ENCODE data around the gene MYB. TPM values are rescaled to one million over a fixed set of nuclear protein-coding genes. Genes with fewer than 3 reads are reported as not detected.

The MYB gene
- total and polyA plus RNA-seq, 2 donors (not counting 1 experiment from before 2014, with no cell fraction given): under 0.01 to 0.16 TPM

GRCh38 chr6:135181333-135182070 is 394 bp downstream of the MYB start:
- no peaks in the 10 kb centered on the region for H3K36me3 ChIP-seq (ENCODE audit: control insufficient read depth, insufficient read depth, low read length)
- TF ChIP-seq EZH2 (IDR thresholded peaks at IDR 0.05; ENCODE audit: low read length, missing control alignments): no peak
- no peak for TF ChIP-seq CTCF (conservative IDR thresholded peaks at IDR 0.05 in 1 of 2, IDR thresholded peaks at IDR 0.05 in 1 of 2; ENCODE audit: low read depth in 1 of 2, low read length in 2 of 2)
- H3K27me3 ChIP-seq (ENCODE audit: control insufficient read depth, insufficient read depth, low read length): peaks cover 6% of the 10 kb centered on the region
- H3K4me3 ChIP-seq (replicated peaks in 1 of 4; ENCODE audit: control extremely low read depth in 1 of 4, insufficient read depth in 1 of 4, low read depth in 3 of 4, low read length in 4 of 4): peak overlapping the region; percentile 64 to 72 (median 66)
- H3K79me2 ChIP-seq (ENCODE audit: control insufficient read depth, insufficient read depth, low read length): no peaks in the 10 kb centered on the region
- H3K4me1 ChIP-seq (ENCODE audit: control insufficient read depth, extremely low read depth, insufficient read depth, low read length): peaks cover 4% of the 10 kb centered on the region
- no peaks in the 10 kb centered on the region for H4K20me1 ChIP-seq (ENCODE audit: control insufficient read depth, extremely low read depth, insufficient read depth, low read length)
- H3K9me3 ChIP-seq (ENCODE audit: control insufficient read depth, insufficient read depth, low read depth, low read length): no peaks in the 10 kb centered on the region
- peak overlapping the region; percentile 75 for H2AFZ ChIP-seq (ENCODE audit: low read length)
- peak overlapping the region; percentile 99 for H3K4me2 ChIP-seq (ENCODE audit: extremely low read depth, insufficient read depth, low read length)
- H3K27ac ChIP-seq (ENCODE audit: insufficient read depth, low read length): no peak overlapping the region
- DNase-seq (ENCODE audit: low read depth in 2 of 2): peak; percentile 16 to 21
- peak overlapping the region; percentile 35 for H3K9ac ChIP-seq (ENCODE audit: insufficient read depth, low read length)

DNA sequence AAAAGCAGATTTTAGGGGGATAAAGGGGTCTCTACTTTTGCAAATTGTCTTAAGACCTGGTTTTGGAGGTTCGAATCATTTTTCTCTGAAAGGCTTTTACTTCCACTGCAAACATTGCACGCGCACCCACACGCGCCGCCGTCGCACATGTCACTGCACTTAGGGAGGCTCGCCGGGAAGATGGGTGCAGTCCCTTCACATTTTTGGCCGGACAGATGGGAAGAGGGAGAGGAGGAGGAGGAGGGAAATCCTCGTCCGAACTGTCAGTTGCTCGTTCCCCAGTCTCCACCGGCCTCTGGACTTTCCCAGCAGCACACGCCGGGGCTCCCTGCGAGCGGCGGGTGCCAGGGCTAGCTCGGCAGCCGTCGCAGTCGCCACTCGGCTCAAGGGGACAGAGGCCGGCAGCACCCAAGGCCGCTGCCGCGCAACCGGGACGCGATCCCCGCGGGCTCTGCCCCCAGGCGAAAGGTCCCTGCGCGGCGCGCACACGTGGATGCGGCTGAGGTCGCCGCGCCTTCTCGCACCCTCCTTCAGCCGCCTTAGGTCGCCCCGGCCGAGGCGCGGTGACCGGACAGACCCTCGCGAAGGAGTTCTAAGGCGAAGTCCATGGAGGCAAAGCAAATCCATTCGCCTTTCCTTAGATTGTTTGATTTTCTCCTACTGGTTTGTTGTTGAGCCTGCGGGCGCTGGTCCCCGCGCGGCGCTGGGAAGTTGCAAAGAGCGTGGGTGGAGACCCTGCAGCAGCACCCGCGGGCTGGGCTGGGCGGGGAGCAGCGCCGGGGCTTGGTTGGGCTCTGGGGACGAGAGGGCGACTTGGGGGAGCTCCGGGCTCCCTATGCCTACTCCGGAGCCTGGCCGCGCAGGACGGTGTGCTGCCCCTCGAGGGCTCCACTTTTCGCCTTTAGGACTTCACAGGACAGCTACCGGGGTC is 1.2 kb downstream of the MYB start:
- H3K27ac ChIP-seq (ENCODE audit: insufficient read depth, low read length): no peak overlapping the region
- H3K27me3 ChIP-seq (ENCODE audit: control insufficient read depth, insufficient read depth, low read length): peaks cover 6% of the 10 kb centered on the region
- no peaks in the 10 kb centered on the region for H3K79me2 ChIP-seq (ENCODE audit: control insufficient read depth, insufficient read depth, low read length)
- no peaks in the 10 kb centered on the region for H4K20me1 ChIP-seq (ENCODE audit: control insufficient read depth, extremely low read depth, insufficient read depth, low read length)
- peak overlapping the region; percentile 64 to 72 (median 66) for H3K4me3 ChIP-seq (replicated peaks in 1 of 4; ENCODE audit: control extremely low read depth in 1 of 4, insufficient read depth in 1 of 4, low read depth in 3 of 4, low read length in 4 of 4)
- H2AFZ ChIP-seq (ENCODE audit: low read length): peak overlapping the region; percentile 87
- no peak overlapping the region for H3K9ac ChIP-seq (ENCODE audit: insufficient read depth, low read length)
- H3K36me3 ChIP-seq (ENCODE audit: control insufficient read depth, insufficient read depth, low read length): no peaks in the 10 kb centered on the region
- peak; percentile 6 to 25 for DNase-seq (ENCODE audit: low read depth in 2 of 2)
- H3K9me3 ChIP-seq (ENCODE audit: control insufficient read depth, insufficient read depth, low read depth, low read length): no peaks in the 10 kb centered on the region
- TF ChIP-seq CTCF (conservative IDR thresholded peaks at IDR 0.05 in 1 of 2, IDR thresholded peaks at IDR 0.05 in 1 of 2; ENCODE audit: low read depth in 1 of 2, low read length in 2 of 2) (no peak), EZH2 (IDR thresholded peaks at IDR 0.05; ENCODE audit: low read length, missing control alignments) (no peak)
- peaks cover 4% of the 10 kb centered on the region for H3K4me1 ChIP-seq (ENCODE audit: control insufficient read depth, extremely low read depth, insufficient read depth, low read length)
- peak overlapping the region; percentile 99 for H3K4me2 ChIP-seq (ENCODE audit: extremely low read depth, insufficient read depth, low read length)

GRCh38 chr6:135183002-135183531 is 2.0 kb downstream of the MYB start:
- peak; percentile 32 for TF ChIP-seq EZH2 (IDR thresholded peaks at IDR 0.05; ENCODE audit: low read length, missing control alignments)
- TF ChIP-seq CTCF (conservative IDR thresholded peaks at IDR 0.05 in 1 of 2, IDR thresholded peaks at IDR 0.05 in 1 of 2; ENCODE audit: low read depth in 1 of 2, low read length in 2 of 2): no peak
- H3K27ac ChIP-seq (ENCODE audit: insufficient read depth, low read length): no peak overlapping the region
- peak overlapping the region; percentile 99 for H3K4me2 ChIP-seq (ENCODE audit: extremely low read depth, insufficient read depth, low read length)
- no peak for DNase-seq (ENCODE audit: low read depth in 2 of 2)
- no peak overlapping the region for H3K9ac ChIP-seq (ENCODE audit: insufficient read depth, low read length)
- H4K20me1 ChIP-seq (ENCODE audit: control insufficient read depth, extremely low read depth, insufficient read depth, low read length): no peaks in the 10 kb centered on the region
- H3K4me1 ChIP-seq (ENCODE audit: control insufficient read depth, extremely low read depth, insufficient read depth, low read length): peaks cover 4% of the 10 kb centered on the region
- H3K9me3 ChIP-seq (ENCODE audit: control insufficient read depth, insufficient read depth, low read depth, low read length): no peaks in the 10 kb centered on the region
- H2AFZ ChIP-seq (ENCODE audit: low read length): no peak overlapping the region
- no peaks in the 10 kb centered on the region for H3K36me3 ChIP-seq (ENCODE audit: control insufficient read depth, insufficient read depth, low read length)
- peaks cover 6% of the 10 kb centered on the region for H3K27me3 ChIP-seq (ENCODE audit: control insufficient read depth, insufficient read depth, low read length)
- no peaks in the 10 kb centered on the region for H3K79me2 ChIP-seq (ENCODE audit: control insufficient read depth, insufficient read depth, low read length)
- peak overlapping the region; percentile 53 to 72 (median 65) for H3K4me3 ChIP-seq (replicated peaks in 1 of 4; ENCODE audit: control extremely low read depth in 1 of 4, insufficient read depth in 1 of 4, low read depth in 3 of 4, low read length in 4 of 4)

All from fibroblast of lung (primary cell).